Measurements from ENCODE around the gene SRRT.

DNA sequence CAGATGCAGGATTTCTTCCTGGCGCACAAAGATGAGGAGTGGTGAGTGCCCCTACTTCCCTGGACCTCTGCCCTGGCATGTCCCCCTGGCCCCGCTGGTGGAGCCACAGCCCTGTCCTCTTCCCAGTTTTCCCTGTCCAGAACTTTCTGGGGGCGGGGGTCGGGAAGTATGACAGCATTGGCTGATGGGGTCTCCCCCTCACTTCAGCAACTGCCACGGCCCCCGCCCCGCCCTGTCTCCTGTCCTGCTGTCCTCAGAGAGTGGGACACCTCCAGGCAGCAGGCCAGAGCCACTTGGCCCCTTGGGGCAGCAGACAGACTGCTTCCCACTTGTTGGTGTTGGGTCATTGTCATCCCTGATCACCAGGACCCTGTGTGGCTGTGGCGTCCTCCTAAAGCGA lies 7.3 kb downstream of the SRRT start:
- TF ChIP-seq, protein P1, sequence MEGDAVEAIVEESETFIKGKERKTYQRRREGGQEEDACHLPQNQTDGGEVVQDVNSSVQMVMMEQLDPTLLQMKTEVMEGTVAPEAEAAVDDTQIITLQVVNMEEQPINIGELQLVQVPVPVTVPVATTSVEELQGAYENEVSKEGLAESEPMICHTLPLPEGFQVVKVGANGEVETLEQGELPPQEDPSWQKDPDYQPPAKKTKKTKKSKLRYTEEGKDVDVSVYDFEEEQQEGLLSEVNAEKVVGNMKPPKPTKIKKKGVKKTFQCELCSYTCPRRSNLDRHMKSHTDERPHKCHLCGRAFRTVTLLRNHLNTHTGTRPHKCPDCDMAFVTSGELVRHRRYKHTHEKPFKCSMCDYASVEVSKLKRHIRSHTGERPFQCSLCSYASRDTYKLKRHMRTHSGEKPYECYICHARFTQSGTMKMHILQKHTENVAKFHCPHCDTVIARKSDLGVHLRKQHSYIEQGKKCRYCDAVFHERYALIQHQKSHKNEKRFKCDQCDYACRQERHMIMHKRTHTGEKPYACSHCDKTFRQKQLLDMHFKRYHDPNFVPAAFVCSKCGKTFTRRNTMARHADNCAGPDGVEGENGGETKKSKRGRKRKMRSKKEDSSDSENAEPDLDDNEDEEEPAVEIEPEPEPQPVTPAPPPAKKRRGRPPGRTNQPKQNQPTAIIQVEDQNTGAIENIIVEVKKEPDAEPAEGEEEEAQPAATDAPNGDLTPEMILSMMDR (IDR thresholded peaks at IDR 0.05): no peak
- TF ChIP-seq EP300 (IDR thresholded peaks at IDR 0.05) (no peak), POLR2AphosphoS5 (IDR thresholded peaks at IDR 0.05) (no peak), POLR2A (IDR thresholded peaks at IDR 0.05) (no peak)

Data from sigmoid colon (tissue), 4 donors.